T-helper 1 cell treated with Interleukin-12 subunit alpha and Interleukin-12 subunit beta and Interleukin-4 antibody, amounts not matched to agents 30 μg/mL and 1 μg/mL, for 36 hours (primary cell): ENCODE data around the gene HTATIP2.

Source experiments
- H3K27ac Mint-ChIP-seq: one replicate; pipeline ENCODE4 v1.8.0; 2021; ENCODE audit warnings: mild to moderate bottlenecking, mixed read lengths
- H3K27me3 Mint-ChIP-seq: one replicate; pipeline ENCODE4 v1.8.0; 2021; ENCODE audit warnings: low read depth, mixed read lengths
- H3K36me3 Mint-ChIP-seq: one replicate; pipeline ENCODE4 v1.8.0; 2021; ENCODE audit warnings: low read depth, mixed read lengths
- H3K4me1 Mint-ChIP-seq: one replicate; pipeline ENCODE4 v1.8.0; 2021; ENCODE audit warnings: low read depth, mixed read lengths
- H3K4me3 Mint-ChIP-seq: one replicate; pipeline ENCODE4 v1.8.0; 2021; ENCODE audit warnings: mild to moderate bottlenecking, moderate library complexity, mixed read lengths
- H3K9me3 Mint-ChIP-seq: one replicate; pipeline ENCODE4 v1.8.0; 2021; ENCODE audit warnings: mixed read lengths

HTATIP2 gene

DNA sequence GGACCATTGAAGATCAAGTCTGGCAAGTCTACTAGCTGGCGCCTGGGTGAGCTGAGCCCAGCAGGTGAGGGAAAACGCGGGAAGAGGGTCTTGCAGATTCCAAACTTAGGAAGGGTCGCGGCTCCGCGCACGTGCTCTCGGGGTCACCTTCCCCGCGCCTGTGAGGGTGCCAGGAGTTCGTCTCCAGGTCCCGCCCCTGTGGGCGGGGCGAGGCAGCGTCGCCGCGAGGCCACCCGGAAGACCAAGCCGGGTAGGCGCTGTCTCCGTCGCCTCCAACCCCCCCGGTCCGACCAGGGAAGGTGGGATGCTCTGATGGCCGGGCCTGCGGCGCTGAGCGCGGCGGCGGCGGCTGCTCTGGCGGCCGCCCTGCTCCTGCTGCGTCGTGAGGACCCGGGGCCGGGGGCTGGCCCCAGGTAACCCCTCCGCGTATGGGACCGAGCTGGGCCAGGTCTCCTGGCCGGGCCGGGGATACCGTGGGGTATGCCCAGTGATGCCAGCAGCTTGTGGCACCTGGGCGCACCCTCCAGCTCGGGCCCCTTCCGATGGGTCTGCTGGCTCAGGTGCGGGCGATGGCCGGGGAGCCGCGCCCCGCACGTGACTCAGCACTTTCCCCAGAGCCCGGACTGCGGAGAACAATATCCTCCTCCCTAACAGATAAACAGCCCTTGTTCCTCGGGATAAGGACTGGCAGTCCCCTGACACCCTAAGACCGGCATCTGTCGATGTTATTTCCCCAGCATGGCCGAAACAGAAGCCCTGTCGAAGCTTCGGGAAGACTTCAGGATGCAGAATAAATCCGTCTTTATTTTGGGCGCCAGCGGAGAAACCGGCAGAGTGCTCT, at the start of gene HTATIP2:
Gene HTATIP2, plus strand, starts transcription at position 215 of the 841 bp plus-strand sequence. Its CDS starts 524 bp downstream, at position 739.
- H3K9me3 Mint-ChIP-seq = peaks cover 3% of the 10 kb centered on the region
- peaks cover 21% of the 10 kb centered on the region for H3K36me3 Mint-ChIP-seq
- no peaks in the 10 kb centered on the region for H3K27me3 Mint-ChIP-seq
- H3K4me3 Mint-ChIP-seq = peak within 1 kb of the TSS; percentile 83
- peak within 1 kb of the TSS; percentile 93 for H3K27ac Mint-ChIP-seq
- H3K4me1 Mint-ChIP-seq = peaks cover 58% of the 10 kb centered on the region

DNA sequence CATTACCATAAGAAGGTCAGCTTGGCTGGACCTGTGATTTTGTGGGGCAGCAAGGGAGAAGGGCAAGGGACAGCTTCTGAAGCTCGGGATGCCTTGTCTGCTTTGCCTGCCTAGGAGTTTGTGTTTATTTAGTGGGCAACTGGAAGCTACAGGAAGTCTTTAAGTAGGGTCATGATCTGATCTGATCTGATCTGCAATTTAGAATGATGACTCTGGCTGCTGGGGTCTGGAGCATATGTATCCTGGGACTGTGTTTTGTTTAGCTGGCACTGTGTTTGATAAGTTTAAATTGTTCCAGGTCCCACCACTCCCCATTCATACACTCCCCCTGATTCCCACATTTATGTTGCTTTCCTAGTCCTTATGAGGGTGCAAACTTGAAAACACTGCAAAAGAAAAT, 47.7 kb upstream of the HTATIP2 start:
- H3K4me1 Mint-ChIP-seq = no peaks in the 10 kb centered on the region
- H3K36me3 Mint-ChIP-seq = no peaks in the 10 kb centered on the region
- no peaks in the 10 kb centered on the region for H3K9me3 Mint-ChIP-seq
- H3K27ac Mint-ChIP-seq = no peak overlapping the region
- H3K4me3 Mint-ChIP-seq = no peak overlapping the region
- no peaks in the 10 kb centered on the region for H3K27me3 Mint-ChIP-seq

DNA sequence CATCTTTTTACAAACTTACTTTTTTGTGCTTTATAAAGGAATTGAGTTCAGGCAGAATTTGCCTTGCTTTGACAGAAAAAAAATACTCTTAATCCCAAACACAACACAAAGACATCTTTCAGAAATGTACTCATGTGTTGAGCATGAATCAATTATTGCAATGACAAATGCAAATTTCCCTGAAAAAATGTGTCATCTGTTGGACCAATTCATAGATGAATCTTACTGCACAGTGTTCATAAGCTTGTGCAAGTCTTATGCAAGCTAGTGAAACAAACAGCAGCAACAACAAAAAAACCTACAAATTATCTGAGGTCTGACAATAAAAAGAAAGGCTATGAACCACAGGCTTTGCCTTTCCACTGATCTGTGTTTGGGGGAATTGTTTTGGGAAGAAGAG, 42.3 kb upstream of the HTATIP2 start:
- Mint-ChIP-seq H3K4me3 (no peak overlapping the region), H3K27ac (no peak overlapping the region), H3K9me3 (no peaks in the 10 kb centered on the region), H3K4me1 (no peaks in the 10 kb centered on the region), H3K36me3 (no peaks in the 10 kb centered on the region), H3K27me3 (peaks cover 5% of the 10 kb centered on the region)

DNA sequence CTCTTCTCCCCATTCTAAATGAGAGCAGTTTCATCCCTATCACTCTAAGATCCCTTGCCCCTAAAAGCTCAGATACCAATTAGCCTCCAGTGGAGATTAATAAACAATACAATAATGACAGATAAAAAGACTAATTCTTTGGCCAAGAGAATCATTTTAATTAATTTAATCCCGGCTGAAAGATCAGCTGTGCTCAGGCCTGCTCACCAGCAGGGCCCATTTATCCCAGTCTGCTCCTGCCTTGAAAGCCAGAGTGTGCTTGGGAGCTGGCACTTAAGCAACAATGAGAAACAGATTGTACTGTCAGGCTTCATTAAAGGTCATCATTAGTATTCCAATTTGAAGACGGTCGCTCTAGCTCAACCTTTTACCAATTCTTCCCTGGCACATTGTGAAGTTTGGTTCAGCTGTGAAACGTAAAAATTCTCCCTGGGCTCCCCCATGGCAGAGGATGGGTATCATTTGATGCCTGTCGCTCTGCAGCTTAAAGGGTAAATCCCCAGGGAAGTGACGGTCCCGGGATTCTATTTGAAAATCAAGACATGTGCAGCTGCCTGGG, 36.1 kb upstream of the HTATIP2 start:
- Mint-ChIP-seq H3K27ac (no peak overlapping the region), H3K4me1 (no peaks in the 10 kb centered on the region), H3K27me3 (peaks cover 9% of the 10 kb centered on the region), H3K9me3 (no peaks in the 10 kb centered on the region), H3K36me3 (no peaks in the 10 kb centered on the region), H3K4me3 (no peak overlapping the region)

DNA sequence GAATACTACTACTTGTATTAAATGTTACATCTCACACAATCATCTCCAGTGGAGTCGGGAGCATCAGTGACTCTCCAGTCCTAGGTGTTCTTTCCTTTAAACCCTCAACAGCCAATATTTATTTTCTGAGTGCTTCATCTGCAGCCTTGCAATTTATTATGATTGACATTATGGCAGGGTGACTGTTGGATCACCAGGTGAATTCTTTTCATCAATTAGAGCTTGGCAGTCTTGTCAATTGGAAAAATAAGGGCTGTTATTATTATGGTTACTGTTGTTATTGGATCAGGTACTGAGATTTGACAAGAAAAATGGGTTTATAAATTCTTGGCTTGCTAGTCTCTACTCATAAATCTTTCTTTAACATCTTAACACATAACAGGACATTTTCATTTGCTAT, 27.5 kb upstream of the HTATIP2 start:
- H3K4me3 Mint-ChIP-seq = no peak overlapping the region
- H3K36me3 Mint-ChIP-seq = no peaks in the 10 kb centered on the region
- no peak overlapping the region for H3K27ac Mint-ChIP-seq
- H3K9me3 Mint-ChIP-seq = no peaks in the 10 kb centered on the region
- H3K4me1 Mint-ChIP-seq = no peaks in the 10 kb centered on the region
- peaks cover 57% of the 10 kb centered on the region for H3K27me3 Mint-ChIP-seq

DNA sequence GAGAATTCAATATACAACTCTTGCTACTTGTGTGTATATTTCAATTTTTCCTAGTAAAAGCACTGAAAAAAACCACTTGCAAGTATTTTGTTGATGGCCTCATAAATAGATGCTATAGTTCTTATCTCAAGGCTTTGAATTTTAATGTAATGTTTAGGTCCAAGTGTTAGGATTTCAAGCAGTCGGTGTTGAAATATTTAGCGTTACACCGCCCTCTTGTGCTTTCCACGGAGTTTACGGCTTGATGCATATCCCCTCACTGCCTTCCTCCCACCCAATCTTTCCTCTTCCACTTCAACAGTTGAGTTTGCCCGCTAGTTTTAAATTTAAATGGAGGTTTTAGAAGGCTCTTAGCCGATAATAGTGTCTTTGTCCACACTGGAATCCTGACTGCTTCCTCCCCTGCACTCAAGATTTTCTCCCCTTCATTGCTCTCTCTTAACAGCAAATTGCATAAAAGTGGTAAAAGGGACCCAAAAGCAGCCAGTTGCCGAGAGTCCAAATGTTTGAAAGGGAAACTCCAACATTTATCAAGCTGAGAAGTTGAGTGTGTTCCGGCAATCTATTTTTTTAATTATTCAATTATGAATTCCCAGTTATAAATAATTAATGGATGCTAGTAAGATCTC, 25.9 kb upstream of the HTATIP2 start:
- Mint-ChIP-seq H3K9me3 (no peaks in the 10 kb centered on the region), H3K4me1 (no peaks in the 10 kb centered on the region), H3K27ac (no peak overlapping the region), H3K36me3 (no peaks in the 10 kb centered on the region), H3K4me3 (no peak overlapping the region), H3K27me3 (peaks cover 68% of the 10 kb centered on the region)

DNA sequence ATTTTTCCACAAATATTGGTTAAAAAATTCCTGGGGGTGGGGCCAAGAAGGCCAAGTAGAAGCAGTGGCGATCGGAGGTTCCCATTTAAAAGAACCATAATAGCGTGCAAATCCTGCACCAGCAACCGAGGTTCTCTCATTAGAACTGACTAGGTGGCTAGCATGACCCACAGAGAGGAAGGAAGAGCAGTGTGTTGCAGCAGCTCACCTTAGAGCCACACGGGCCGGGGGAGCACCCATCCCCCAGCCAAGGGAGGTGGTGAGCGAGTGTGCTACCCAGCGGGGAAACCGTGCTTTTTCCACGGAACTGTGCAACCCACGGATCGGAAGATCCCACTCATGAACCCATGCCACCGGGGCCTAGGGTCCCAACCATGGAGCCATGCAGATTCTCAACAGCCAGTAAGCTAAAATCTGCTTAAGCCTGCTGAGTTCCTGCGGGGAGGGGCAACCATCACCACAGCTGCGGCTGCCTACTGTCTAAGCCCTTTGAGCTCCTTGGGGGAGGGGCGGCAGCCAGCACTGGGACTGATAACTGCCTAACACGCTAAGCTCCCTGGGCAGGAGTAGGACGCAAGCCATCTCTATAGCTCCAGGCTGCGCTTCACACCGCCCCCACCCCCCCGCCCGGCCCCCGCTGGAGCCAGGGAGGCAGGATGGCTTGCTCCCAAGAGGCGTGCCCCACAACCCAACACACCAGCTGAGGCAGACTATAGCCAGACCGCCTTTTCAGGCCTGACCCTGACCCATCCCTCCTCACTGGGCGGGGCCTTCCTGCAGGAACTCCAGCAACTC, 21.0 kb upstream of the HTATIP2 start:
- Mint-ChIP-seq H3K36me3 (no peaks in the 10 kb centered on the region), H3K9me3 (no peaks in the 10 kb centered on the region), H3K27ac (no peak overlapping the region), H3K4me3 (no peak overlapping the region), H3K27me3 (peaks cover 72% of the 10 kb centered on the region), H3K4me1 (no peaks in the 10 kb centered on the region)

DNA sequence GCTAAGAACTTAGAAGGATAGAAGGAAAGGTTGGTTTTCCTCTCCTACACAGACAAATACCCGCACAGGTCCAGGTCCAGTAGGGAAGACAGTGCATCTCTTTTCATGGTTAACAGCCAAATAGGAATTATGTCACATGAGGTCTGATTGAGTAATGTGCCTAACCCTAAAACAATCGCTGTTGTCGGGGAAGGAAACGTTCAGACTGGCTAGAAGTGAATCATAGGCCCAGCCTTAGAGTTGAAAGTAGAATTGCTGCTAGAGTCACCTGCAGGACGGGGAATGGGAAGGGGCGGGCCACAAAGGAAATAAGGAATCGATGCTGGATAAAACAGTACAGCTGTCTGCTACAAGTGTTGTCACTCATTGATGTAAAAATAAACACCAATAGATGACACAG, 12.4 kb upstream of the HTATIP2 start:
- H3K9me3 Mint-ChIP-seq = no peaks in the 10 kb centered on the region
- H3K4me1 Mint-ChIP-seq = peaks cover 9% of the 10 kb centered on the region
- H3K27ac Mint-ChIP-seq = no peak overlapping the region
- no peaks in the 10 kb centered on the region for H3K36me3 Mint-ChIP-seq
- no peak overlapping the region for H3K4me3 Mint-ChIP-seq
- peaks cover 27% of the 10 kb centered on the region for H3K27me3 Mint-ChIP-seq

DNA sequence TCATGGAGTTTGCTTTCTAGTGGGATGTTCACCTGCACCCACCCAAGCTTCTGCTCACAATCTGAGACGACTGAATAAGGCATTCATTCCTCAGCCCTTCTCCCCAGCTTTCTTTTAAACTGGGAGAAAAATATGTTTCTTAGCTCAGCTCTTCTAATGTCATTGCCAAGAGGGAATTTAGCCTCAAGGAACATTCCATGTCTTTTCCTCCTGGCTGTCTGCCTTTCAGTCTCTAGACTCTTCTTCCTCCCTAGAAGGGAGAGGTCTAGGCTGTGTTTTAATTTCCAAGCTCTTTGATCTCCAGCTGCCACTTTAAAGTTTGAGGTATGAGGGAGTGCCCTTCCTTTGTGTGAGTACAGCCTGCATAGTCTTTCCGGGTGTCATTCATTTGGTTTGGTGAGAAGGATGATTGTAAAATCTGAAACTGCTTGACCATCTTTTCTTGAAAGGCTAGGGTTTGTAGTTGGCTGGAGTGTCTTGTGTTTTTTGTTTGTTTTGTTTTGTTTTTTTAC, 11.7 kb upstream of the HTATIP2 start:
- Mint-ChIP-seq H3K27ac (no peak overlapping the region), H3K9me3 (no peaks in the 10 kb centered on the region), H3K27me3 (peaks cover 22% of the 10 kb centered on the region), H3K4me1 (peaks cover 9% of the 10 kb centered on the region), H3K36me3 (no peaks in the 10 kb centered on the region), H3K4me3 (no peak overlapping the region)

DNA sequence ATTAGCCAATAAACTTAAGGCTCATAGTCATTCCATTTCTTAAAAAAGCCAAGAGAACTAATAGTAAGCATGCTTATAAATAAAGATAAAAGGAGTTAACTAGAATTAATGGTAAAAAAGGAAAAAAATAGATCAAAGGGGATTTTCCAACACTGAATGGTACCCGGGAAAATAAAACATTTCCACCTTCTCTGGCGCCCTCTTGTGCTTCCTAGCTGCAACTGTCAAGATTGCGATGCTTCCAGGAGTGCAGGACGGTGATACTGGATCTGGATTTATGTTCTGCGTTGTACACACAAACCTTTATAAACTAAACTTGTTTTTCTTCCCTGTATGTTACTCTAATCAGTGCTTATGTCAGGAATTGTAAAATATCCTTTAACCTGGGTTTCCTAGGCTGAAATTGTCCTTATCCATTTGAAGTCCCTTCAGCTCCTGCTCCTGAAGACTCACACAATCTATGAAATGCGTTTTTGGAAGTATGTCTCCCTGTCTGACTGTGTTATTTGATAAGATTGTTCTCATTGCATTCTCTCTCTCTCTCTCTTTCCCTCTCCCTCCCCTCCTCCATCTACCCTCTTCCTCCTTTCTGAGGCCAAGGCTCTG, 9.6 kb upstream of the HTATIP2 start:
- peaks cover 9% of the 10 kb centered on the region for H3K4me1 Mint-ChIP-seq
- H3K4me3 Mint-ChIP-seq = no peak overlapping the region
- H3K9me3 Mint-ChIP-seq = no peaks in the 10 kb centered on the region
- H3K36me3 Mint-ChIP-seq = no peaks in the 10 kb centered on the region
- no peak overlapping the region for H3K27ac Mint-ChIP-seq
- H3K27me3 Mint-ChIP-seq = peaks cover 13% of the 10 kb centered on the region

DNA sequence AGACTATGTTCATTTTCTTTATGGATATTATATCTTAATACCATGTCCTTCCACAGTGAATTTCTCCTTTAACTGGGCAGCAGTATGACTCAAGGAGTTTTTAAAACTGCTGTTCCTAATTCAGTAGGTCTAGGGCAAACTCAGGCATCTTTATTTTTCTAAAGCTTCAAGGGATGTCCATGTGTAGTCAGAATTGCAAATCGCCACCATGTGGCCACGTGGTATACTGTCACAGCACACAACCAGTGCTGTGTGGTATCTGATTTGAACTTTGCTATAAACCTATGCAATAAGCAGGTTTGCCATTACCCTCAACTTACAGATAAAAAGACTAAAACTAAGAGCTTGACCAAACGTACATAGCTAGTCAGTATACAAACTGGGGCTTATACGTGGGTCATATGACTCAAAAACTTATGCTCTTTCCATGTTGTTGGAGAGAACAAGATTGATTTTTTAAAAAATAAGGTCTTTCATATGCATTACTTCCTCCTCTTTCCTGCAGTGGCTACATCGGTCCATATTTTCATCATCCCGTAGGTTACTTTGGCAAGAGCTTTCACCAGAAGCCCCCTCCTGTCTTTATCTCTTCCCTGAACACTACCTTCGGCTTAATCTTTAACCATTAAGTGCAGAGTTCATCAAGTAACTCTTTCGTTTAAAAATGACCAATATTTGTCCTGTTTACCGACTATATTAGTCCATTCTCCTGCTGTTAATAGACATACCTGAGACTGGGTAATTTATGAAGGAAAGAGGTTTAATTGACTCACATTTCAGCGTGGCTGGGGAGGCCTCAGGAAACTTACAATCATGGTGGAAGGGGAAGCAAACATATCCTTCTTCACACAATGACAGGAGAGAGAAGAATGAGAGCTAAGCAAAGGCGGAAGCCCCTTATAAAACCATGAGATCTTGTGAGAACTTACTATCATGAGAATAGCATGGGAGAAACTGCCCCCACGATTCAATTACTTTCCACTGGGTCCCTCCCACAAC, 8.0 kb upstream of the HTATIP2 start:
- Mint-ChIP-seq H3K36me3 (no peaks in the 10 kb centered on the region), H3K27ac (no peak overlapping the region), H3K9me3 (no peaks in the 10 kb centered on the region), H3K27me3 (peaks cover 13% of the 10 kb centered on the region), H3K4me3 (no peak overlapping the region), H3K4me1 (peaks cover 16% of the 10 kb centered on the region)

DNA sequence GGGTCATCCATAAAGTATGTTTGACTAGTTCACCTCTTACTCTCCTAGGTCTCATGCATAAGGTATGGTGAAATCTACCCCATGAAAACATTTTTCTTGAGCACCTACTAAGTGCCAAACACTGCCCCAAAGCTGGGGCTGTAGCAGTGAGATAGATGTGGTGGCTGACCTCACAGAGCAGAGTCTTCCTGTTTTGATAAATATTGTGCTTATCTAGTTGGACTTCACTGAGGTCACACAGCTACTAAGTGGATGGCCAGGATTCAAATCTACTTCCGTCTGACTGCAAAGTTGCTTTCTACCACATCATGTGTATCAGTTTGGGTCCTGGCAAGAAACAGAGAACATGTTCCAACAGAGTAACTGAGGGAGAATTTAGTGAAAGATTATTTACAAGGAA, 6.4 kb upstream of the HTATIP2 start:
- Mint-ChIP-seq H3K4me3 (no peak overlapping the region), H3K27me3 (peaks cover 4% of the 10 kb centered on the region), H3K9me3 (peaks cover 3% of the 10 kb centered on the region), H3K36me3 (no peaks in the 10 kb centered on the region), H3K27ac (no peak overlapping the region), H3K4me1 (peaks cover 17% of the 10 kb centered on the region)

DNA sequence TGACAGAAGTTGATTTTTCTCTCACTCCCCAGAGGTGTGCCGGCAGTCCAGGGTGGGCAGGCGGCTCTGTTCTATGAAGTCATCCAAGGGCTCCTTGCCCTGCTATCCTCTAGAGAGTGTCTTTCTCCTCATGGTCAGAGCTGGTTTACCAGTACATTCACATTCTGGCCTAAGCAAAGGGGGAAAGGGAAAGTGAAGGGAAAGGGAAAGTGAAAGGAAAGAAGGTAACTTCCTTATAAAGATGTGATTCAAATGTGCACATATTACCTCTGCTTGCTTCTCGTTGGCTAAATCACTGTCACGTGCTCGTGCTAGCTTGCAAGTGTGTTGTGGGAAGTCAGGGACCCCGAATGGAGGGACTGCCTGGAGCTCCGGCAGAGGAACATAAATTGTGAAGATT, 2.9 kb upstream of the HTATIP2 start:
- peak overlapping the region; percentile 46 for H3K27ac Mint-ChIP-seq

More for the DNA sequence above, 2.9 kb upstream of the HTATIP2 start:
- peaks cover 37% of the 10 kb centered on the region for H3K4me1 Mint-ChIP-seq
- H3K27me3 Mint-ChIP-seq = peaks cover 4% of the 10 kb centered on the region
- H3K36me3 Mint-ChIP-seq = peaks cover 3% of the 10 kb centered on the region
- peaks cover 3% of the 10 kb centered on the region for H3K9me3 Mint-ChIP-seq
- peak overlapping the region; percentile 61 for H3K4me3 Mint-ChIP-seq
